IMR-90 (cell line): Measurements from ENCODE around the gene PCBP4. TPM values are rescaled to one million over a fixed set of nuclear protein-coding genes. Genes with fewer than 3 reads are reported as not detected.

Experiments used
- ATAC-seq: fragments of 200-7000 bp; cut with Tn5 transposase; 2 replicates; pipeline ENCODE4 v1.9.1; 2020; ENCODE audit warnings: low read depth, mild to moderate bottlenecking, moderate library complexity
- BruUV-seq: library from RNA; stranded (reverse); fragments of 400-500 nt; replicated peaks from 2 replicates; lab custom pipeline; 2021; lab: Mats Ljungman, UMichigan
- CTCF ChIA-PET: fragments of 300-600 bp; formaldehyde crosslinking; extraction: SDS; loops from one replicate; lab custom pipeline; 2021; ENCODE audit warnings: antibody characterized with exemption; lab: Yijun Ruan, JAX
- POLR2A ChIA-PET: fragments of 300-600 bp; sonication (Branson Sonifier 250); formaldehyde crosslinking; loops from one replicate; lab custom pipeline; 2022; ENCODE audit warnings: antibody characterized with exemption; ENCODE audit not compliant: unreplicated experiment; lab: Charles Lee
- DNase-seq: peaks from one replicate; pipeline ENCODE4 v3.0.0; 2013
- H2AFZ ChIP-seq: replicated peaks from 2 replicates; pipeline ENCODE3; 2013; ENCODE audit warnings: low read length, mild to moderate bottlenecking; ENCODE audit not compliant: poor library complexity
- H2AK5ac ChIP-seq: 2 replicates; pipeline ENCODE4 v1.6.1; 2013; ENCODE audit warnings: low read depth, low read length, inconsistent platforms
- H2AK9ac ChIP-seq: replicated peaks from 2 replicates; pipeline ENCODE3; 2013; ENCODE audit warnings: mild to moderate bottlenecking, low read depth, low read length, moderate library complexity; ENCODE audit not compliant: poor library complexity
- H2BK120ac ChIP-seq: 2 replicates; pipeline ENCODE4 v1.6.1; 2013; ENCODE audit warnings: low read depth, low read length, inconsistent platforms
- H2BK15ac ChIP-seq: 3 replicates; pipeline ENCODE4 v1.6.1; 2013; ENCODE audit warnings: low read depth, low read length, inconsistent platforms
- H2BK20ac ChIP-seq: 2 replicates; pipeline ENCODE4 v1.6.1; 2013; ENCODE audit warnings: low read depth, mild to moderate bottlenecking, inconsistent platforms, low read length, moderate library complexity
- H2BK5ac ChIP-seq: 2 replicates; pipeline ENCODE4 v1.6.1; 2013; ENCODE audit warnings: mild to moderate bottlenecking, low read depth, low read length, inconsistent platforms; ENCODE audit not compliant: poor library complexity, severe bottlenecking
- H3K14ac ChIP-seq: replicated peaks from 2 replicates; pipeline ENCODE4 v1.6.1; 2013; ENCODE audit warnings: low read depth, low read length, inconsistent platforms
- H3K18ac ChIP-seq: 2 replicates; pipeline ENCODE4 v1.6.1; 2013; ENCODE audit warnings: low read depth, low read length, control low read depth
- H3K23ac ChIP-seq: 2 replicates; pipeline ENCODE4 v1.6.1; 2013; ENCODE audit warnings: low read depth, low read length, inconsistent platforms
- H3K27ac ChIP-seq: 2 replicates; pipeline ENCODE4 v1.5.1; 2013; ENCODE audit warnings: mild to moderate bottlenecking, control low read depth, low read length; ENCODE audit not compliant: insufficient read depth
- H3K27me3 ChIP-seq: 2 replicates; pipeline ENCODE4 v1.6.1; 2013; ENCODE audit warnings: low read length; ENCODE audit not compliant: control insufficient read depth, insufficient read depth
- H3K36me3 ChIP-seq: 2 replicates; pipeline ENCODE4 v1.6.1; 2013; ENCODE audit warnings: low read length, mixed read lengths; ENCODE audit not compliant: control insufficient read depth, insufficient read depth
- H3K4ac ChIP-seq: 2 replicates; pipeline ENCODE4 v1.6.1; 2013; ENCODE audit warnings: low read depth, low read length, inconsistent platforms
- H3K4me1 ChIP-seq: 2 replicates; pipeline ENCODE4 v1.6.1; 2013; ENCODE audit warnings: low read length, mixed read lengths; ENCODE audit not compliant: control insufficient read depth, insufficient read depth
- H3K4me2 ChIP-seq: 2 replicates; pipeline ENCODE4 v1.6.1; 2013; ENCODE audit warnings: low read depth, mild to moderate bottlenecking, control low read depth, low read length, moderate library complexity
- H3K4me3 ChIP-seq: 2 replicates; pipeline ENCODE4 v1.5.1; 2013; ENCODE audit warnings: low read depth, mild to moderate bottlenecking, control low read depth, low read length, moderate library complexity; ENCODE audit not compliant: insufficient read depth
- H3K56ac ChIP-seq: 2 replicates; pipeline ENCODE4 v1.6.1; 2013; ENCODE audit warnings: low read length, inconsistent platforms; ENCODE audit not compliant: insufficient read depth; ENCODE audit errors: extremely low read depth
- H3K79me1 ChIP-seq, 2 experiments: 2 replicates each; pipeline ENCODE4 v1.6.1; 2013; ENCODE audit warnings: low read length in 2 of 2, inconsistent platforms in 1 of 2, low read depth in 1 of 2
- H3K9ac ChIP-seq: 2 replicates; pipeline ENCODE4 v1.6.1; 2013; ENCODE audit warnings: low read depth, low read length, control low read depth
- H3K9me1 ChIP-seq: 2 replicates; pipeline ENCODE4 v1.6.1; 2013; ENCODE audit warnings: low read length, inconsistent platforms; ENCODE audit not compliant: insufficient read depth
- H3K9me3 ChIP-seq: 2 replicates; pipeline ENCODE4 v1.6.1; 2013; ENCODE audit warnings: low read length; ENCODE audit not compliant: control insufficient read depth, insufficient read depth
- H4K20me1 ChIP-seq: 2 replicates; pipeline ENCODE4 v1.6.1; 2013; ENCODE audit warnings: low read length, inconsistent platforms; ENCODE audit not compliant: insufficient read depth
- H4K5ac ChIP-seq: 2 replicates; pipeline ENCODE4 v1.6.1; 2013; ENCODE audit warnings: mild to moderate bottlenecking, low read depth, low read length, control low read depth
- H4K8ac ChIP-seq, 2 experiments: 2 replicates each; pipeline ENCODE4 v1.6.1; 2013; ENCODE audit warnings: low read depth in 2 of 2, low read length in 2 of 2, control low read depth in 1 of 2, inconsistent platforms in 1 of 2
- H4K91ac ChIP-seq: 2 replicates; pipeline ENCODE4 v1.6.1; 2013; ENCODE audit warnings: low read depth, low read length, inconsistent platforms; ENCODE audit not compliant: insufficient read depth
- BHLHE40 ChIP-seq: fragments of 150-350 bp; IDR thresholded peaks from 2 replicates; pipeline ENCODE4 v1.6.1; 2016; ENCODE audit warnings: mild to moderate bottlenecking, low read depth, low read length
- CEBPB ChIP-seq: IDR thresholded peaks from 2 replicates; pipeline ENCODE4 v1.6.1; 2012; ENCODE audit warnings: low read depth, low read length, improper control_type of control experiment
- CHD1 ChIP-seq: IDR thresholded peaks from 2 replicates; pipeline ENCODE4 v1.6.1; 2012; ENCODE audit warnings: low read depth, low read length, improper control_type of control experiment
- FOS ChIP-seq: fragments of 150-350 bp; IDR thresholded peaks from 2 replicates; pipeline ENCODE4 v1.6.1; 2016; ENCODE audit warnings: low read depth, low read length
- MAFK ChIP-seq: IDR thresholded peaks from 2 replicates; pipeline ENCODE4 v1.6.1; 2012; ENCODE audit warnings: low read depth, low read length, improper control_type of control experiment
- MAZ ChIP-seq: IDR thresholded peaks from 2 replicates; pipeline ENCODE4 v1.6.1; 2012; ENCODE audit warnings: low read depth, mild to moderate bottlenecking, low read length, improper control_type of control experiment, moderate library complexity, borderline replicate concordance
- NFE2L2 ChIP-seq: fragments of 150-350 bp; IDR thresholded peaks from 2 replicates; pipeline ENCODE4 v1.6.1; 2016; ENCODE audit warnings: low read depth, mild to moderate bottlenecking, low read length
- POLR2A ChIP-seq: IDR thresholded peaks from 2 replicates; pipeline ENCODE4 v1.6.1; 2012; ENCODE audit warnings: mild to moderate bottlenecking, low read depth, low read length
- RCOR1 ChIP-seq: IDR thresholded peaks from 2 replicates; pipeline ENCODE4 v1.6.1; 2012; ENCODE audit warnings: mild to moderate bottlenecking, low read length, improper control_type of control experiment; ENCODE audit not compliant: insufficient replicate concordance
- WGBS, 2 experiments: methylation state at CpG; one replicate each; pipeline versions ENCODE4 v1.1.5 to v1.1.7; 2013; ENCODE audit warnings: missing lambda C conversion rate in 2 of 2; ENCODE audit not compliant: insufficient read length in 1 of 2; ENCODE audit errors: extremely low coverage in 2 of 2; 5-methylcytosine and 5-hydroxymethylcytosine counted together
- dilution Hi-C: fragments of 300-500 bp; cut with HindIII; formaldehyde crosslinking; loops from one replicate; pipeline ENCODE4 v1.14.3; 2018; ENCODE audit warnings: low sequenced_read_pairs; ENCODE audit not compliant: unreplicated experiment
- in situ Hi-C: fragments of 300-500 bp; cut with MboI; formaldehyde crosslinking; loops from 3 replicates; pipeline ENCODE4 v1.14.3; 2019; ENCODE audit warnings: low sequenced_read_pairs, inconsistent platforms, mixed read lengths
- intact Hi-C: fragments of 100-400 bp; cut with micrococcal nuclease; formaldehyde crosslinking; loops from 2 replicates; pipeline ENCODE4 v1.10.0; 2022
- polyA plus RNA-seq, 3 experiments: library from polyadenylated mRNA; depleted of rRNA; stranded (reverse); fragments of >200 nt; gene quantifications; 2 replicates each; pipeline ENCODE4 v1.2.3, GENCODE V29; 2012; ENCODE audit warnings: low replicate concordance in 1 of 3
- total RNA-seq: library from RNA; depleted of rRNA; stranded (reverse); fragments of >200 nt; gene quantifications from 2 replicates; pipeline ENCODE4 v1.2.3, GENCODE V29; 2012
- TF ChIP-seq, protein P1 (sequence below): conservative IDR thresholded peaks from 2 replicates; pipeline ENCODE4 v1.5.1; 2012; ENCODE audit warnings: mild to moderate bottlenecking, low read depth, low read length, improper control_type of control experiment
- TF ChIP-seq, protein P2 (sequence below): fragments of 150-350 bp; IDR thresholded peaks from 2 replicates; pipeline ENCODE4 v1.6.1; 2017; ENCODE audit warnings: mild to moderate bottlenecking, antibody characterized with exemption, low read length, low read depth

PCBP4 gene
- total and polyA plus RNA-seq, 2 of the 4 experiments (the other 2 are of a cell fraction), result 70.8 to 110 TPM

DNA sequence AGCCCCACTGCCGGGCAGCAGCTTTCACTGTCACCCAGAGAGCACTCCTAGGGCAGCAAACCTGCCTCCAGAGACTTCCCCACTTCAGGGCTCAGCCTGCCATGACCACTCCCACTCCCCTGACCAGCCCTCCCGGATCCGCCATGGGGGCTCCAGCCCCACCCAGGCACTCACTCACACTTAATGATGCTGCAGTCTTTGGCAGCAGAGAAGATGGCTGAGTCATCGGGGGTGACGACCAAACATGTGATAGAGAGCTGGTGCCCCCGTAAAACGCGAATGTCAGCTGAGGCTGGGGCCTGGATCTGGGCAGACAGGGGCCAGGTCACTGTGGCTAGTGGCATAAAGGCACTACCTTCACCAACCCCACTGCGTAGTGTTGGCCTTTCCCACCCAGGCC is 30.2 kb downstream of the PCBP4 start (continued):
- TF ChIP-seq POLR2A (no peak), BHLHE40 (no peak), MAFK (no peak)

DNA sequence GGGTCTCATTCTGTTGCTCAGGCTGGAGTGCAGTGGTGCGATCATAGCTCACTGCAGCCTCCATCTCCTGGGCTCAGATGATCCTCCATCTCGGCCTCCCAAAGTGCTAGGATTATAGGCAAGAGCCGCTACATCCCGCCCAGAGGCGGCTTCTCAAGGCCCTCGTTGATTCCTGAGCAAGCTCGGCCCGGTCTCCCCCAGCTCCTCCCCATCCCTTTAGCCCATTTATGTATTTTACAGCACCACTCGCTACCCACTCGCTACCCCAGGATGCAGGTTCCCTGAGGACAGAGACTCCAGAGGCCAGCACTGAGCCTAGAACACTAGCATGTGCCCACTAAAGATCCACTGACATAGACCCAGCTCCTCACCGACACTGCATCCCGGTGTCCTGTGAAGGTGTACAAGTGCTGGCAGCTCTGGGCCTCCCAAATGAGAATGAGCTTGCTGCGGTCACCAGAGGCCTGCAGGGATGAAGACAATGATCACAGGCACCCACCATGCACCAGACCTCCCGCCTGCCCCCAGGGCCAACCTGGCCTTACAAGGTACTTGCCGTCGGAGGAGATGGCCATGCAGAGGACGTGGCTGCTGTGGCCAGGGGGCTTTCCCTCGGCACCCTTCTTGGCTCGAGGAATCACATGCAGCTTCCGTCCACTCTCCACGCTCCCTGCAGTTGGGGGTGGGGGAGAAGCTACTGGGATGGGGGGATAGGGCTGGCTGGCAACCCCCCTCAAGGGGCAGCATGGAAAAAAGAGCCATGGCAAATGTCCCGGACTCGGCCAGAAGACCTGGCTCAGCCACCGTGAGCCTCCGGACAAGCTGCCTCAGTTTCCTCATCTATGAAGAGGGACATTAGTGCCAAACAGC is 31.1 kb downstream of the PCBP4 start:
- Histone ChIP-seq H4K5ac (no peak overlapping the region), H2AK5ac (no peak overlapping the region), H3K27me3 (no peaks in the 10 kb centered on the region), H3K56ac (no peak overlapping the region), H3K9ac (no peak overlapping the region), H3K4me3 (no peak overlapping the region), H4K91ac (no peak overlapping the region), H4K8ac (no peak overlapping the region), H3K4ac (no peak overlapping the region), H3K9me1 (no peaks in the 10 kb centered on the region), H3K14ac (no peak overlapping the region), H3K18ac (no peak overlapping the region), H2BK5ac (no peak overlapping the region), H2BK120ac (no peak overlapping the region), H3K23ac (no peak overlapping the region), H3K27ac (no peak overlapping the region), H4K20me1 (peaks cover 7% of the 10 kb centered on the region), H2BK15ac (no peak overlapping the region), H3K79me1 (peaks cover 14 to 24% of the 10 kb centered on the region in 2 experiments; a peak in 2 of 4 replicates), H3K9me3 (no peaks in the 10 kb centered on the region), H2BK20ac (no peak overlapping the region), H3K4me1 (peaks cover 2% of the 10 kb centered on the region; the same call in 1 of the 2 replicates), H2AFZ (no peak overlapping the region), H3K36me3 (peaks cover 56% of the 10 kb centered on the region), H2AK9ac (no peak overlapping the region), H3K4me2 (no peak overlapping the region)
- 99% methylated on average over 15 of the region's 25 CpGs; no CpG with 5 or more reads in 1 of the 2 experiments for WGBS, 2 experiments
- dilution Hi-C loops (no loop called here), intact Hi-C loops (no loop called here), in situ Hi-C loops (loop anchor here (25.0 kb wide), 1 partner anchor 549 kb away; the partner anchor contains the start of genes MANF and RBM15B)
- ATAC-seq (no peak), DNase-seq (no peak)
- CTCF ChIA-PET, result no interaction called here
- no TSS peak for BruUV-seq
- POLR2A ChIA-PET, result no interaction called here
- TF ChIP-seq MAZ (no peak), CEBPB (no peak), FOS (no peak), POLR2A (no peak), BHLHE40 (no peak), MAFK (no peak), CHD1 (no peak), RCOR1 (no peak), NFE2L2 (no peak)
- TF ChIP-seq, protein P1, sequence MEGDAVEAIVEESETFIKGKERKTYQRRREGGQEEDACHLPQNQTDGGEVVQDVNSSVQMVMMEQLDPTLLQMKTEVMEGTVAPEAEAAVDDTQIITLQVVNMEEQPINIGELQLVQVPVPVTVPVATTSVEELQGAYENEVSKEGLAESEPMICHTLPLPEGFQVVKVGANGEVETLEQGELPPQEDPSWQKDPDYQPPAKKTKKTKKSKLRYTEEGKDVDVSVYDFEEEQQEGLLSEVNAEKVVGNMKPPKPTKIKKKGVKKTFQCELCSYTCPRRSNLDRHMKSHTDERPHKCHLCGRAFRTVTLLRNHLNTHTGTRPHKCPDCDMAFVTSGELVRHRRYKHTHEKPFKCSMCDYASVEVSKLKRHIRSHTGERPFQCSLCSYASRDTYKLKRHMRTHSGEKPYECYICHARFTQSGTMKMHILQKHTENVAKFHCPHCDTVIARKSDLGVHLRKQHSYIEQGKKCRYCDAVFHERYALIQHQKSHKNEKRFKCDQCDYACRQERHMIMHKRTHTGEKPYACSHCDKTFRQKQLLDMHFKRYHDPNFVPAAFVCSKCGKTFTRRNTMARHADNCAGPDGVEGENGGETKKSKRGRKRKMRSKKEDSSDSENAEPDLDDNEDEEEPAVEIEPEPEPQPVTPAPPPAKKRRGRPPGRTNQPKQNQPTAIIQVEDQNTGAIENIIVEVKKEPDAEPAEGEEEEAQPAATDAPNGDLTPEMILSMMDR, result no peak
- TF ChIP-seq, protein P2, sequence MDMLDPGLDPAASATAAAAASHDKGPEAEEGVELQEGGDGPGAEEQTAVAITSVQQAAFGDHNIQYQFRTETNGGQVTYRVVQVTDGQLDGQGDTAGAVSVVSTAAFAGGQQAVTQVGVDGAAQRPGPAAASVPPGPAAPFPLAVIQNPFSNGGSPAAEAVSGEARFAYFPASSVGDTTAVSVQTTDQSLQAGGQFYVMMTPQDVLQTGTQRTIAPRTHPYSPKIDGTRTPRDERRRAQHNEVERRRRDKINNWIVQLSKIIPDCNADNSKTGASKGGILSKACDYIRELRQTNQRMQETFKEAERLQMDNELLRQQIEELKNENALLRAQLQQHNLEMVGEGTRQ, result no peak
